ENCODE results near the gene DNAH3. TPM values are rescaled to one million over a fixed set of nuclear protein-coding genes. Genes with fewer than 3 reads are reported as not detected.
"Not testable (repeated sequence)": the region's sequence is repeated elsewhere in the genome, so short reads cannot be mapped to it uniquely, and the experiment has no call there.

Gene DNAH3
- total RNA-seq, 2 experiments from 2014 or later = not detected

- CTCF ChIA-PET; DNase-seq; POLR2A ChIA-PET; H3K4me3 Mint-ChIP-seq; H3K36me3 Mint-ChIP-seq (ENCODE audit: low read depth); H3K9me3 Mint-ChIP-seq; H3K27ac Mint-ChIP-seq; H3K27me3 Mint-ChIP-seq: not testable (repeated sequence)
- H3K4me1 Mint-ChIP-seq = peaks cover 41% of the 10 kb centered on the region
These were observed 205.1 kb downstream of the DNAH3 start for GRCh38 chr16:20945575-20945875.

- Mint-ChIP-seq H3K4me3 (no peak overlapping the region), H3K27me3 (peaks cover 2% of the 10 kb centered on the region), H3K27ac (peak overlapping the region; percentile 36), H3K36me3 (ENCODE audit: low read depth) (peaks cover 2% of the 10 kb centered on the region), H3K4me1 (peaks cover 41% of the 10 kb centered on the region), H3K9me3 (no peaks in the 10 kb centered on the region)
- ChIA-PET CTCF (interaction anchor here (0.6 to 1.6 kb wide), 3 partner anchors 34 to 94 kb away, joined by 3 to 5 read pairs (median 3); no protein-coding TSS in a partner anchor), POLR2A (no interaction called here)
- DNase-seq = peak; percentile 67
These were observed 205.6 kb downstream of the DNAH3 start for GRCh38 chr16:20944861-20945574.

- POLR2A ChIA-PET = interaction anchor here (1.1 kb wide), 1 partner anchor 69 kb away, joined by 3 read pairs; no protein-coding TSS in a partner anchor
- Mint-ChIP-seq H3K36me3 (ENCODE audit: low read depth) (peaks cover 2% of the 10 kb centered on the region), H3K27ac (no peak overlapping the region), H3K4me3 (no peak overlapping the region), H3K4me1 (peaks cover 48% of the 10 kb centered on the region), H3K27me3 (no peaks in the 10 kb centered on the region), H3K9me3 (no peaks in the 10 kb centered on the region)
- DNase-seq = no peak
- CTCF ChIA-PET = interaction anchor here (0.6 kb wide), 1 partner anchor 714 kb away, joined by 3 read pairs; no protein-coding TSS in a partner anchor
These were observed 208.4 kb downstream of the DNAH3 start for GRCh38 chr16:20942256-20942655.

- Mint-ChIP-seq H3K4me3 (no peak overlapping the region), H3K27me3 (no peaks in the 10 kb centered on the region), H3K27ac (no peak overlapping the region), H3K36me3 (ENCODE audit: low read depth) (peaks cover 2% of the 10 kb centered on the region), H3K9me3 (no peaks in the 10 kb centered on the region), H3K4me1 (peaks cover 48% of the 10 kb centered on the region)
- ChIA-PET POLR2A (no interaction called here), CTCF (no interaction called here)
- no peak for DNase-seq
These were observed 209.1 kb downstream of the DNAH3 start for GRCh38 chr16:20941636-20941926.

GRCh38 chr16:20940871-20941635 lies 209.6 kb downstream of the DNAH3 start:
- Mint-ChIP-seq H3K27me3 (no peaks in the 10 kb centered on the region), H3K4me1 (peaks cover 48% of the 10 kb centered on the region), H3K4me3 (no peak overlapping the region), H3K27ac (peak overlapping the region; percentile 79), H3K36me3 (ENCODE audit: low read depth) (peaks cover 2% of the 10 kb centered on the region), H3K9me3 (no peaks in the 10 kb centered on the region)
- ChIA-PET POLR2A (no interaction called here), CTCF (no interaction called here)
- DNase-seq = no peak

- POLR2A ChIA-PET = no interaction called here
- peaks cover 2% of the 10 kb centered on the region for H3K36me3 Mint-ChIP-seq (ENCODE audit: low read depth)
- no peak for DNase-seq
- no peak overlapping the region for H3K4me3 Mint-ChIP-seq
- CTCF ChIA-PET = interaction anchor here (1.8 kb wide), 1 partner anchor 11 kb away, joined by 7 read pairs; no protein-coding TSS in a partner anchor
- peaks cover 3% of the 10 kb centered on the region for H3K27me3 Mint-ChIP-seq
- H3K27ac Mint-ChIP-seq = no peak overlapping the region
- H3K4me1 Mint-ChIP-seq = peaks cover 36% of the 10 kb centered on the region
- H3K9me3 Mint-ChIP-seq = no peaks in the 10 kb centered on the region
These were observed 211.0 kb downstream of the DNAH3 start for GRCh38 chr16:20939611-20940010.

- ChIA-PET CTCF (interaction anchor here (1.5 to 1.8 kb wide), 3 partner anchors 12 to 19 kb away, joined by 6 to 8 read pairs (median 7); no protein-coding TSS in a partner anchor), POLR2A (interaction anchor here (0.6 to 1.0 kb wide), 3 partner anchors 19 to 64 kb away, joined by 3 to 5 read pairs (median 4); partner anchors contain the start of genes DCUN1D3 and LYRM1)
- no peak overlapping the region for H3K27ac Mint-ChIP-seq
- H3K9me3 Mint-ChIP-seq = no peaks in the 10 kb centered on the region
- no peak for DNase-seq
- H3K36me3 Mint-ChIP-seq (ENCODE audit: low read depth) = peaks cover 2% of the 10 kb centered on the region
- H3K27me3 Mint-ChIP-seq = peaks cover 4% of the 10 kb centered on the region
- H3K4me1 Mint-ChIP-seq = peaks cover 24% of the 10 kb centered on the region
- no peak overlapping the region for H3K4me3 Mint-ChIP-seq
These were observed 212.2 kb downstream of the DNAH3 start for GRCh38 chr16:20938426-20938825.

GRCh38 chr16:20937736-20938135 lies 212.9 kb downstream of the DNAH3 start:
- Mint-ChIP-seq H3K4me1 (peaks cover 19% of the 10 kb centered on the region), H3K27ac (no peak overlapping the region), H3K9me3 (no peaks in the 10 kb centered on the region), H3K27me3 (peaks cover 4% of the 10 kb centered on the region), H3K36me3 (ENCODE audit: low read depth) (no peaks in the 10 kb centered on the region), H3K4me3 (no peak overlapping the region)
- ChIA-PET CTCF (interaction anchor here (1.5 to 1.8 kb wide), 3 partner anchors 13 to 20 kb away, joined by 6 to 8 read pairs (median 7); no protein-coding TSS in a partner anchor), POLR2A (interaction anchor here (0.6 to 1.0 kb wide), 2 partner anchors 18 to 37 kb away, joined by 4 to 5 read pairs; partner anchors contain the start of genes DCUN1D3 and LYRM1)
- DNase-seq = no peak

- ChIA-PET CTCF (interaction anchor here (0.7 kb wide), 1 partner anchor 12 kb away, joined by 4 read pairs; no protein-coding TSS in a partner anchor), POLR2A (no interaction called here)
- H3K36me3 Mint-ChIP-seq (ENCODE audit: low read depth) = no peaks in the 10 kb centered on the region
- H3K27ac Mint-ChIP-seq = no peak overlapping the region
- peaks cover 4% of the 10 kb centered on the region for H3K27me3 Mint-ChIP-seq
- H3K4me1 Mint-ChIP-seq = peaks cover 3% of the 10 kb centered on the region
- DNase-seq = no peak
- no peak overlapping the region for H3K4me3 Mint-ChIP-seq
- H3K9me3 Mint-ChIP-seq = no peaks in the 10 kb centered on the region
These were observed 217.1 kb downstream of the DNAH3 start for GRCh38 chr16:20933589-20933988.

- CTCF ChIA-PET = interaction anchor here (0.6 kb wide), 1 partner anchor 1862 kb away, joined by 3 read pairs; no protein-coding TSS in a partner anchor
- no peaks in the 10 kb centered on the region for H3K4me1 Mint-ChIP-seq
- H3K36me3 Mint-ChIP-seq (ENCODE audit: low read depth) = peaks cover 3% of the 10 kb centered on the region
- no peak overlapping the region for H3K4me3 Mint-ChIP-seq
- peaks cover 4% of the 10 kb centered on the region for H3K27me3 Mint-ChIP-seq
- no peak overlapping the region for H3K27ac Mint-ChIP-seq
- no peak for DNase-seq
- no peaks in the 10 kb centered on the region for H3K9me3 Mint-ChIP-seq
- POLR2A ChIA-PET = no interaction called here
These were observed 219.5 kb downstream of the DNAH3 start for GRCh38 chr16:20931066-20931600.

- no peaks in the 10 kb centered on the region for H3K9me3 Mint-ChIP-seq
- no peaks in the 10 kb centered on the region for H3K4me1 Mint-ChIP-seq
- CTCF ChIA-PET = interaction anchor here (0.7 kb wide), 1 partner anchor 556 kb away, joined by 4 read pairs; no protein-coding TSS in a partner anchor
- POLR2A ChIA-PET = no interaction called here
- H3K4me3 Mint-ChIP-seq = no peak overlapping the region
- H3K27me3 Mint-ChIP-seq = peaks cover 4% of the 10 kb centered on the region
- no peak overlapping the region for H3K27ac Mint-ChIP-seq
- no peak for DNase-seq
- H3K36me3 Mint-ChIP-seq (ENCODE audit: low read depth) = peaks cover 9% of the 10 kb centered on the region
These were observed 220.3 kb downstream of the DNAH3 start for GRCh38 chr16:20930365-20930690.

GRCh38 chr16:20929676-20930364 lies 220.8 kb downstream of the DNAH3 start:
- peaks cover 10% of the 10 kb centered on the region for H3K36me3 Mint-ChIP-seq (ENCODE audit: low read depth)
- H3K27me3 Mint-ChIP-seq, POLR2A ChIA-PET, H3K4me1 Mint-ChIP-seq, H3K27ac Mint-ChIP-seq, DNase-seq, H3K4me3 Mint-ChIP-seq, H3K9me3 Mint-ChIP-seq: not testable (repeated sequence)
- CTCF ChIA-PET = interaction anchor here (0.7 kb wide), 1 partner anchor 556 kb away, joined by 4 read pairs; no protein-coding TSS in a partner anchor

All from activated CD4-positive, alpha-beta T cell treated with anti-CD3 and anti-CD28 coated beads, Interleukin-2, amount 10 ng/mL, durations not matched to agents 7 days and 5 days (primary cell).